ENCODE results near the gene CYSTM1.

GRCh38 chr5:140202610-140203009 lies 27.6 kb downstream of the CYSTM1 start:
- TF ChIP-seq POLR2A (IDR thresholded peaks at IDR 0.05) (no peak), CTCF (IDR thresholded peaks at IDR 0.05) (no peak)
